ENCODE data around the gene C10orf143.

- TF ChIP-seq CTCF (IDR thresholded peaks at IDR 0.05): no peak
- TF ChIP-seq POLR2A (IDR thresholded peaks at IDR 0.05): no peak
Measured at GRCh38 chr10:130040817-130041330, 69.8 kb downstream of the C10orf143 start.

Data from esophagus squamous epithelium (tissue), 4 donors.